ENCODE data around the gene RGCC. TPM values are rescaled to one million over a fixed set of nuclear protein-coding genes. Genes with fewer than 3 reads are reported as not detected.

Gene RGCC
- total RNA-seq, 4 donors from 2014 or later = 68.2 to 148 (median 98.6) TPM

GRCh38 chr13:41465241-41465847, 8.0 kb downstream of the RGCC start:
- 58 to 66% methylated on average over 4 of the region's 4 CpGs for WGBS, 2 donors
- H3K4me3 ChIP-seq (ENCODE audit: low read depth, poor library complexity, severe bottlenecking) = no peak overlapping the region
- intact Hi-C loops (cut with DNase I; ENCODE audit: low total_unique reads) = no loop called here
- no peak for TF ChIP-seq CTCF (IDR thresholded peaks at IDR 0.05)
- DNase-seq (ENCODE audit: low spot score in 2 of 2) = peak in 1 of 2 donors; percentile 52

GRCh38 chr13:41465898-41466320, 8.6 kb downstream of the RGCC start:
- TF ChIP-seq POLR2A (IDR thresholded peaks at IDR 0.05) (no peak), CTCF (IDR thresholded peaks at IDR 0.05) (peak in 1 of 3 donors; percentile 12)
- H3K4me3 ChIP-seq (ENCODE audit: low read depth, poor library complexity, severe bottlenecking) = no peak overlapping the region
- no peak for DNase-seq (ENCODE audit: low spot score in 2 of 2)
- 96 to 100% methylated on average over 1 of the region's 1 CpG for WGBS, 2 donors
- intact Hi-C loops (cut with DNase I; ENCODE audit: low total_unique reads) = no loop called here

GRCh38 chr13:41467425-41467945, 10.1 kb downstream of the RGCC start:
- WGBS, 2 donors = 58 to 63% methylated on average over 2 of the region's 2 CpGs

GRCh38 chr13:41468631-41469030, 11.3 kb downstream of the RGCC start:
- no peak overlapping the region for H3K4me3 ChIP-seq (ENCODE audit: low read depth, poor library complexity, severe bottlenecking)
- DNase-seq (ENCODE audit: low spot score in 2 of 2) = no peak
- TF ChIP-seq POLR2A (IDR thresholded peaks at IDR 0.05) (no peak), CTCF (IDR thresholded peaks at IDR 0.05) (no peak)
- intact Hi-C loops (cut with DNase I; ENCODE audit: low total_unique reads) = no loop called here
- WGBS, 2 donors = 75 to 88% methylated on average over 2 of the region's 2 CpGs

More at GRCh38 chr13:41467425-41467945, 10.1 kb downstream of the RGCC start:
- TF ChIP-seq CTCF (IDR thresholded peaks at IDR 0.05) (no peak), POLR2A (IDR thresholded peaks at IDR 0.05) (no peak)
- intact Hi-C loops (cut with DNase I; ENCODE audit: low total_unique reads) = no loop called here
- no peak for DNase-seq (ENCODE audit: low spot score in 2 of 2)
- no peak overlapping the region for H3K4me3 ChIP-seq (ENCODE audit: low read depth, poor library complexity, severe bottlenecking)

- DNase-seq (ENCODE audit: low spot score in 2 of 2) = no peak
- H3K4me3 ChIP-seq (ENCODE audit: low read depth, poor library complexity, severe bottlenecking) = no peak overlapping the region
- no peak for TF ChIP-seq POLR2A (IDR thresholded peaks at IDR 0.05)
- no peak for TF ChIP-seq CTCF (IDR thresholded peaks at IDR 0.05)
- 64 to 66% methylated on average over 4 of the region's 4 CpGs for WGBS, 2 donors
- intact Hi-C loops (cut with DNase I; ENCODE audit: low total_unique reads) = no loop called here
Measured at GRCh38 chr13:41470196-41470595, 12.8 kb downstream of the RGCC start.

- no peak overlapping the region for H3K4me3 ChIP-seq (ENCODE audit: low read depth, poor library complexity, severe bottlenecking)
- no peak for TF ChIP-seq POLR2A (IDR thresholded peaks at IDR 0.05)
- no peak for TF ChIP-seq CTCF (IDR thresholded peaks at IDR 0.05)
- DNase-seq (ENCODE audit: low spot score in 2 of 2) = no peak
- 87 to 89% methylated on average over 5 of the region's 5 CpGs for WGBS, 2 donors
- intact Hi-C loops (cut with DNase I; ENCODE audit: low total_unique reads) = no loop called here
Measured at GRCh38 chr13:41471785-41472184, 14.4 kb downstream of the RGCC start.

Measured in lower leg skin (tissue), 4 donors.